GM21619 (cell line): Measurements from ENCODE around the gene CEP78.
"Not testable (repeated sequence)": the region's sequence is repeated elsewhere in the genome, so short reads cannot be mapped to it uniquely, and the experiment has no call there.

Experiments used
- ATAC-seq: cut with Tn5 transposase; IDR thresholded peaks from one replicate; pipeline ENCODE4 v1.9.1; 2021; ENCODE audit not compliant: unreplicated experiment

Gene CEP78

DNA sequence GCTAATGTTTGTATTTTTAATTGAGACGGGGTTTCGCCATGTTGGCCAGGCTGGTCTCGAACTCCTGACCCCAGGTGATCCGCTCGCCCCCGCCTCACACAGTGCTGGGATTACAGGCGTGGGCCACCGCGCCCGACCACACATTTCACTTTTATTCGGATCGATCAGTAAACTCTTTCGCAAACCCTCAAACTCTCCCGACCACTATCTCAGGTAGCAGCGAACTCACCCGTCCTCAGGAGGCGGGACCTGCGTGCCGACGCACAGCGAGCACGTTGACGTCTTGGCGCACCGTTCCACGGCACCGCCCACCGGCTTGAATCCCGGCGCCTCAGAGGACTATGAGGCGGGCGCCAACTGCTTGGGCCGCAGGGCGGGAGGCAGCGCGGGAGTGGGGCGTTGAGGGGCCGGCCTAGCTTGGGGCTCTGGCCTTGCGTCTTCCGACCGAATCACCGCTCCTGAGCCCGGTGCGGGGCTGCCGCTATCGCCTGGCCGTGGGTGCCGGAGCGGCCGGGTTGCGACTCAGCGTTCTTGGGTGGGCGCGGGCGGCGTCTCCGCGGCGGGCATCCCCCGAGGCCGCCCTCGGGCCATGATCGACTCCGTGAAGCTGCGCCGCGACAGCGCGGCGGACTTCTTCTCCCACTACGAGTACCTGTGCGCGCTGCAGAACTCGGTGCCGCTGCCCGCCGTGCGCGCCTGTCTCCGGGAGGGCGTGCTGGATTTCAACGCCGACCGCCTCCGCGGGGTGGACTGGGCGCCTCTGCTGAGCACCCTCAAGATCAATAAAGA is at the start of gene CEP78:
TSS of gene CEP78 (plus strand) at position 314 of the 789 bp plus-strand sequence. CDS start at position 590, 276 bp downstream.
- ATAC-seq = peak; percentile 98

DNA sequence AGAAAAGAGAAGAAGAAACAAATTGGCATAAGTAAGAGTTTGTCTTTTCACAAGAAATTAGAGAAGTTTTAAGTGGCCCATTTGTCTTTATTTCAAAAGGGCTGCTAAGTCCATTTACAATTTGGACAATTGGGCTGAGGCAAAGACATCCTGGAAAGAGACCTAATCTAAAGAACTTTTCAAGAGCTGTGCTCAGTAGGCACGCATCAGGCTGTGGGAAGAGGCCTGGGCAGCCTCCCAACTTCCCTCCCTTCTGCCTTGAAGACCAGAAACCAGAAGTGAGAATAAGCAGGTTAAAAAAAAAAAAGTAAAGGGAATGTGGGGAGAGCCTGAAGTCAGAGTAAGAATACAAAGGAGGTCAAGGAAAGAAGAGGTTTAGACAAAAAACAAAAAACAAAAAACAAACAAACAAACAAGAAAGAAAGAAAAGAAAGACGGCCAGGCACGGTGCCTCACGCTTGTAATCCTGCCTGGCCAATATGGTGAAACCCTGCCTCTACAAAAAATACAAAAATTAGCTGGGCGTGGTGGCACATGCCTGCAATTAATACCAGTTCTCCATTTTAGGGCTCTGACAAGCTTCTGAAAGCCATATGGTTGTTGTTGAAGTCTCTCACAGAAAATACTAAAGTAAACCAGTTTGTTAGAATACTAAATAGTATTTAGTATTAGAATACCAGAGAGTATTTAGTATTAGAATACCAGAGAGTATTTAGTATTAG is 48.0 kb upstream of the CEP78 start:
- no peak for ATAC-seq

- ATAC-seq = no peak
These were observed 47.3 kb upstream of the CEP78 start for GRCh38 chr9:78188594-78188993.

- no peak for ATAC-seq
These were observed 46.9 kb upstream of the CEP78 start for GRCh38 chr9:78189001-78189400.

GRCh38 chr9:78189461-78189860 is 46.4 kb upstream of the CEP78 start:
- no peak for ATAC-seq

GRCh38 chr9:78191931-78192330 is 43.9 kb upstream of the CEP78 start:
- ATAC-seq = no peak

- no peak for ATAC-seq
These were observed 39.6 kb upstream of the CEP78 start for GRCh38 chr9:78196258-78196657.

- peak; percentile 74 for ATAC-seq
These were observed 34.6 kb upstream of the CEP78 start for GRCh38 chr9:78201158-78201777.

DNA sequence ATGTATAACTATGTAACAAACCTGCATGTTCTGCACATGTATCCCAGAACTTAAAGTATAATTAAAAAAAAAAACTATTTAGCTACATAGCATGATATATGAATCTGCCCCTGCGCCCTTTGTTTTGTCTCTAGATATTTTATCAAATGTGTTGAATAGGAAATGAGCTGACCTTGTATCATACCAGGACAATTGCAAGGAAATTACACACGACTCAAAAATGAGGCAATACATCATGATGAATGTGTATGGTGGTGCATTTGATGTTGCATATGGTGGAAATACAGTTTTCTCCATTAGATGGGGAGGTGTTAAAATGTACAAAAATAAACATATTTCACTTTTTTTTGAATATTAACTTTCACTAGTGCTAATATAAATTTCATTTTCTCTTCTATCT is 28.6 kb upstream of the CEP78 start:
- no peak for ATAC-seq

GRCh38 chr9:78207901-78208300 is 28.0 kb upstream of the CEP78 start:
- no peak for ATAC-seq

GRCh38 chr9:78209127-78209526 is 26.7 kb upstream of the CEP78 start:
- no peak for ATAC-seq

GRCh38 chr9:78210841-78211301 is 25.0 kb upstream of the CEP78 start:
- peak; percentile 74 for ATAC-seq

GRCh38 chr9:78212868-78213267 is 23.0 kb upstream of the CEP78 start:
- no peak for ATAC-seq

GRCh38 chr9:78213712-78214111 is 22.2 kb upstream of the CEP78 start:
- no peak for ATAC-seq

- no peak for ATAC-seq
These were observed 21.4 kb upstream of the CEP78 start for GRCh38 chr9:78214492-78214891.

GRCh38 chr9:78215706-78216105 is 20.2 kb upstream of the CEP78 start:
- no peak for ATAC-seq

DNA sequence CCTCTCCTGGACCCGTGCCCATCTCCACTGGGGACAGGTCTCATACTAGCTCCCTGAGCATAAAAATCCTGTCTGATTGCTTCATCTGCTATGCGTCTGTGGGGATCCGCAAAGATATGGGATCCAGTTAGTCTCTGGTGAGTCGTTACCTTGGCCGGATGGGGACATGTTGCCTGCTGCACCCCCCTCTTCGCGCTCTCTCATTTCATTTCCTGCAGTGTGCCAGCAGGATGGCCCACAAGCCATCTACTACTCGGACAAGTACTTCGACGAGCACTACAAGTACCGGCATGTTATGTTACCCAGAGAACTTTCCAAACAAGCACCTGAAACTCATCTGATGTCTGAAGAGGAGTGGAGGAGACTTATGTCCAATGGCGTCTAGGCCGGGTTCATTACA is 17.0 kb upstream of the CEP78 start:
- ATAC-seq = no peak

GRCh38 chr9:78221425-78221824 is 14.4 kb upstream of the CEP78 start:
- ATAC-seq = no peak

- ATAC-seq = not testable (repeated sequence)
These were observed 14.0 kb upstream of the CEP78 start for GRCh38 chr9:78221841-78222240.

- no peak for ATAC-seq
These were observed 5.1 kb upstream of the CEP78 start for GRCh38 chr9:78230761-78231160.

- not testable (repeated sequence) for ATAC-seq
These were observed 3.4 kb upstream of the CEP78 start for GRCh38 chr9:78232471-78232870.

GRCh38 chr9:78234810-78235209 is 1.1 kb upstream of the CEP78 start:
- ATAC-seq = no peak
